ENCODE results near the gene SPDYE2.
"Not testable (repeated sequence)": the region's sequence is repeated elsewhere in the genome, so short reads cannot be mapped to it uniquely, and the experiment has no call there.

Gene SPDYE2

DNA sequence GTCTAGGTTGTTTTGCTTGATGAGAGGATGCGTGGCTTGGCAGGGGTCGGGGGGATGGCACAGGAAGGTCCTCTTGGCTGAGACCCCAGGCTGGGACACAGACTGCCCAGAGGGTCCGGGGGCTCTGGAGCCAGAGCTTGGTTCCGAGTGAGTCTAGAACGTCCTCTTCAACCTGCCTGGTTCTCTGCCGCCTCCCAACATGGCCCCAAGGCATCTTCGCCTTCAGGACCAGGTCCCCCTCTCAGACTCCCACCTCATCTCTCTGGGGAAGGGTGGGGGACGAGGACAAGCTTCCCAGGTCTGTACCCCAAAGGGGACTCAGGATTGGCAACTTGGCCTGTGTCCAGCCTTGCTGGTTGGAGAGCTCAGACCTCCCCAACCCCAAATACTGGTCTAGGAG lies 8.9 kb upstream of the SPDYE2 start:
- DNase-seq: not testable (repeated sequence)

DNA sequence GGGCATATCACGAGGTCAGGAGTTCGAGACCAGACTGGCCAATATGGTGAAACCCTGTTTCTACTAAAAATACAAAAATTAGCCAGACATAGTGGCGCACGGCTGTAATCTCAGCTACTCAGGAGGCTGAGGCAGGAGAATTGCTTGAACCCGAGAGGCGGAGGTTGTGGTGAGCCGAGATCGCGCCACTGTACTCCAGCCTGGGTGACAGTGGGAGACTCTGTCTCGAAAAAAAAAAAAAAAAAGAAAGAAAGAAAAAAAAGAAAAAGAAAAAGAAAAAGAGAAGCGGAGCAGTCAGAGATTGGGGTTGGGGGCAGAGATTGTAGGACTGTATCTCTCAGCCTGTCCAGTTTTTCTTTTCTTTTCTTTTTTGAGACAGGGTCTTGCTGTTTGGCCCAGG lies 8.3 kb upstream of the SPDYE2 start:
- not testable (repeated sequence) for DNase-seq

DNA sequence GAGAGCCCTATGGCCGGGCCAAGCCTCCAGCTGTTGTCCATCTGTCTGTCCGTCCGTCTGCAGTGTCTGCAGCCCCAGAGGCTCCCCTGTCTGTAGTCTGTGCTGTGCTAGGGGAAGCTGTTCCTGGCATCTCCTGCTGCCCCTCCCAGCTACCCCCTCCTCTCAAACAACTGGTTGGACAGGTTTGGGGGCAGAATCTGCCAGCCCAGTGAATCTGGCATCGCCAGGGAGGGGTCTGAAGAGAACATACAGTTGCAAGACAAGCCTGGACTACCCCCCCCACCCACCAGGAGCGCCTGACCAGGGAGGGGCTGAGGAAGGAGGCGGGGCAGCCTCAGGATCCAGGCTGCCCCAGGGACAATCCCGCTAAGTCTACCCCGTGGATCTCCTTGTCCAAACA lies 7.4 kb upstream of the SPDYE2 start, which contains the start of gene UPK3BL2:
Gene UPK3BL2 (minus strand): TSS at position 101 of the 400 bp plus-strand sequence. CDS start 60 bp downstream, at position 41.
- DNase-seq: not testable (repeated sequence)

DNA sequence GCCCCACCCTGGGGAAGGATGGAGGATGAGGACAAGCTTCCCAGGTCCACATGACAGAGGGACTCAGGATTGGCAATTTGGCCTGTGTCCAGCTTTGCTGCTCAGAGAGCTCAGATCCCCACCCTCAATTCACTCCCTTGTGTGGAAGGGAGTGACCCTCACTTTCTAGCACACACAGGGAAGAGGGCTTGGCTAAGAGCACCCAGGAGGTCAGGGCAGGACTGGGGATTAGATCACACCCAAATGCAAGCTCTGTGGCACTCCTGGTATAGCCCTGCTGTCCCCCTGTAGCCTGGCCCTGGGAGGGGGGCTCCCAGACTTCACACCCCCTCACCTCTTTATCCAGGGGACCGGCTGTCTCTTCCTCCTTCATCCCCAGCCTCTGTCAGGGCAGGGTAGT lies 6.7 kb upstream of the SPDYE2 start:
- not testable (repeated sequence) for DNase-seq

DNA sequence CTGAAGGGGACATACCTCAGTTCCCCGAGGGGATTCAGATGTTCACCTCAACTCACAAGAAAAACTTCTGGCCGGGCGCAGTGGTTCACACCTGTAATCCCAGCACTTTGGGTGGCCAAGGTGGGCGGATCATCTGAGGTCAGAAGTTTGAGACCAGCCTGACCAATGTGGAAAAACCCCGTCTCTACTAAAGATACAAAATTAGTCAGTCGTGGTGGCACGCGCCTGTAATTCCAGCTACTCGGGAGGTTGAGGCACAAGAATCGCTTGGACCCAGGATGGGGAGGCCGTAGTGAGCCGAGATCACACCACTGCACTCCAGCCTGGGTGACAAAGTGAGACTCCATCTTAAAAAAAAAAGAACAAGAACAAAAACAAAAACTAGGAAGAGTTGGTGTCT lies 5.7 kb upstream of the SPDYE2 start:
- not testable (repeated sequence) for DNase-seq

DNA sequence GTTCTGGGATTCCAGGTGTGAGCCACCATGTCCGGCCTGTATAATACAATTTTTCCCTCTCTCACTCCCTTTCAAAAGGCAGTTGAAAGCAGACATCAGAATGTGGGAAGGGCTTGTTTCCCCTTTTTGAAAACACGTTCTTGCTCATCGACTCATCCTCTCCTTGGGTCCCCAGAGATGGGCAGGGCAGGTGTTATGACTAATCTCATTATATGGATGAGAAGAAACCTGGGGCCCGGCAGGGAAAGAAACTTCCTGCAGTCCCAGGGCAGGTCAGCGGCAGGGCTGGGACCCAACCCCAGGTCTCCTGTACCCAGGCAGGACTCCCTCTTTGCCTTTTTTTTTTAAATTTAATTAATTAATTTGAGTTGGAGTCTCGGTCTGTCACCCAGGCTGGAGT lies 4.7 kb upstream of the SPDYE2 start:
- DNase-seq: not testable (repeated sequence)

DNA sequence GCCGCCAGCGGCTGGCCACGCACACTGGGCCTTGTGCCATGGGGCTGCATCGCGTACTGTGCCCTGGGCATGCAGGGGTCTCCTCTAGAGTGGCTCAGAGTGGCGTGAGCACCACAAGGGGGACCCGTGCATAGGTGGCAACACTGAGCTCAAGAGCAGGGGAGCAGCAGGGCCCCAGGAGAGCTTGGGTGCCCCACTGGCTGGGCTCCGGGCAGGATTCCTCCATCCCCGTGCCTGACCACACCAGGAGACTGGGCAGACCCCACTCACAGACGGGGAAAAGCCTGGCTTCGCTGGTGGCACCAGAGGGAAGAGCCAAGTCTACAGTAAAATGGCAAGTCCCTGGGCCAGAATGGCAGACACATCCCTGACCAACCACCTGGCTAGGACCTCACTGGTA lies 17.6 kb downstream of the SPDYE2 start:
- DNase-seq: not testable (repeated sequence)

DNA sequence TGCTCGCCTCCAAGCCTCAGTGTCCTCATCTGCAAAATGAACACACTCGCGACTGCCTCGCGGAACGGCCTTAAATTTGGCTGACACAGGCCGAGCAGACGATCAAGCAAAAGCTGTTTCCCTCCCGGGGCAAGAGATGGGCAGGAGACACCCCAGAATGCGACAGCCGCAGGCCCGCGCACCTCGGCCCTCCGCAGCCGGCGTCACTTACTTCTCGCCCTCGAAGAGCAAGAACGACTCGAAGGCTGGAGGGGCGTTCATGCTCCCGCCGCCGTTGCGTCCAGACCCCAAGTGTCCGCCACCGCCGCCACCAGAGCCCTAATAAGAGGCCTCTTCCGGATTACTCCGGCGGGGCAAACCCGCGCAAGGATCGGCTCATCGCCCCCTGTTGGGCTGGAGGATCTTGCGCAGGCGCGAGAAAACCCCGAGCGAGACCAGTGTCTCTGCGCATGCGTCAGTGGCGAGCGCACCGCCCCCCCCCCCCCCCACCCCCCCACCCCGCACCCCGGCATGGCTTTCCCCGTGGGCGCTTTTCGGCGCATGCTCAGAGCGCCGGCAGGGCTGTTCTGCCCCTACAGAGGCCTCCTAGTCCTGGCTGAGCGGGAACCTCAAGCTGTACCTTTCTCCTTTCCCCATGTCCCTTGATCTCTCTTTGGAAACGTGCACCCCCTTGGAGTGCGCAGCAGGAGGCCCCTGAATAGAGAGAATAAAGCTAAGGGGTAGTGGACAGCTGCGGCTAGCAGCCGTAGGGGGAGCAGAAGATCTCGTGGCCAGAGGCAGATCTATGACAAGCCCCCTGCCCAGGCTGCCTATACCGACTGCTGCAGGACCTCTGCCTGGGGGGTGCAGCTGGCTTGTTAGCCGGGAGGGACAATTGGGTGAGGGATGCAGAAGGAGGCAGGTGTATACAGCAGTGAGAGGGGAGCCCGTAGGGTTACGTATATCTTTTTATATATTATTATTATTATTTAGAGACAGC lies 21.5 kb downstream of the SPDYE2 start, which contains the start of gene POLR2J3:
Gene POLR2J3 (minus strand): TSS at position 323 of the 979 bp plus-strand sequence. CDS start 62 bp downstream, at position 261.
- not testable (repeated sequence) for DNase-seq

DNA sequence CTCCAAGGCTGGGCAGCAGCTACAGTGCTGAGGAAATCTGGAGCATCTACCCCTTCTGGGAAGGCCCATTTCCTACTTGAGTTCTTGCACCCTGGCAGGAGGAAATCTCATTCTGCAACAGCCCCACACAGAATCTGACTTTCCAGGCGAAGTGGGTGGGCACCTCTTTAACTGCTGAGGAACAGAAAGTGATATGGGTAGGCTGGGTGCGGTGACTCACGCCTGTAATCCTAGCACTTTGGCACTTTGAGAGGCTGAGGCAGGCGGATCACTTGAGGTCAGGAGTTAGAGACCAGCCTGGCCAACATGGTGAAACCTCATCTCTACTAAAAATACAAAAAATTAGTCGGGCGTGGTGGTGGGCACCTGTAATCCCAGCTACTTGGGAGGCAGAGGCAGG lies 23.6 kb downstream of the SPDYE2 start:
- not testable (repeated sequence) for DNase-seq

DNA sequence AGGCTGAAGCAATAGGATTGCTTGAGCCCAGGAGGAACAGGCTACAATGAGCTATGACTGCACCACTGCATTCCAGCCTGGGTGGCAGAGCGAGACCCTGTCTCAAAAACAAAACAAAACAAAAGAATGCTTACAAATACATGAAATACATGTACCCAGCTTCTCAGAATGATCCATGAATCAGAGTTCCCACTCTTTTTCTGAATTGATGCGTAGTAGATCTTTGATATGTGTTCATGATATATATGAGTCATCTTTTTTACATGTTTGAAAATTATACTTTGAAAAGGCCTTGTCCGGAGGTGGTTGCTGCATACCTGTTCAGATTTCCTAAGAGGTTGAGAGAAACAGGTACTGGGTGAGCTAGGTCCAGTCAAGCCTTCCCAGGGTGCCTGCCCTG lies 25.3 kb downstream of the SPDYE2 start:
- not testable (repeated sequence) for DNase-seq

DNA sequence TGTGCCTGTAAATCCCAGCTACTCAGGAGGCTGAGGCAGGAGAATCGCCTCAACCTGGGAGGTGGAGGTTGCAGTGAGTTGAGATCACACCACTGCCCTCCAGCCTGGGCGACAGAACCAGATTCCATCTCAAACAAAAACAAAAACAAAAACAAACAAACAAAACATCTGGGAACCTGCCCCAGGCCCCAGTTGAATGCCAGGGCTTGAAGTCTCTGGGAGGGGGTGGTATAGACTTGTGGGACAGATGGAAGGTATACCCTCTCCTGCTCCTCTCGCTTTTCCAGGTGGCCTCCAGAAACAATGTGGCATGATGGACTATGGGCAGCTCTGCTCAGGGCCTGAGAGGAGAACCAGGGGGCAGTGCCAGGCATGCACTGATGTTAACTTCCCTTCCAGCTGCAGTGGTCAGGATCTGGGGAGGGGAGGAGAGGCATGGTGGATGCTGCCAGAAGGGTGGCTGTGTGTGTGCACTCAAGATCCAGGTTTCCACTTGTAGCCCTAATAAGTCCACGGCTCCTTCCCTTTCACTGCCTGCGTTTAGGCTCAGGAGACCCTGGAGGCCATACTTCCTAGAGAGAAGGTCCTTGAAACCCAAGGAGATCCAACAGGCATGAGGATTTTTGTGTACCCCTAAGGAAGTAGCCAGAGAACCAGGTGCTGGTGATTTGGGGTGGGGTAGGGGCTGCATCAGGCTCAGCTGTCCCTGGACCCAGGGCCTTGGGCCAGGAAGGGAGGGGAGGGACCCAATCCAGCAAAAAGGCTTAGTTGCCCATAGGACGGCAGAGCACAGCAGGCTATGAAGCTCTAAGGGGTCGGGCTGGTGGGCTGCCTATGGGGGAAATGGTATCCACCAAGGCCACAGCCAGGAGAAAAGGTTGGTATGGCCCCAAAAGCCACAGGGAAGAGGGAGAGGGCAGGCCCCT lies 26.6 kb downstream of the SPDYE2 start:
- not testable (repeated sequence) for DNase-seq

DNA sequence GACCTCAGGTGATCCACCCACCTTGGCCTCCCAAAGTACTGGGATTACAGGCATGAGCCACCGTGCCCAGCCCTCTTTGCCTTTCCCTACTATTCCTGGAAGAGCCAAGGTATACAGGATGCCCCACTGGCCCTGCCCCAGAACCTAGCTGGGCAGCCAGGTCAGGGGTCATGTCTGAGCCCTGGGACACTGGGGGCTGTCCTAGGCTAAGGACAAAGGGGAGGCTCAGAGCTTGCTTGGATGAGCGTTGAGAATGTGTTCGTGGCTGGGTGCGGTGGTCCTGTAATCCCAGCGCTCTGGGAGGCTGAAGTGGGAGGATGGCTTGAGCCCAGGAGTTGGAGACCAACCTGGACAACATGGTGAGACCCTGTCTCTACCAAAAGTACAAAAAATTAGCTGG lies 27.5 kb downstream of the SPDYE2 start:
- not testable (repeated sequence) for DNase-seq

DNA sequence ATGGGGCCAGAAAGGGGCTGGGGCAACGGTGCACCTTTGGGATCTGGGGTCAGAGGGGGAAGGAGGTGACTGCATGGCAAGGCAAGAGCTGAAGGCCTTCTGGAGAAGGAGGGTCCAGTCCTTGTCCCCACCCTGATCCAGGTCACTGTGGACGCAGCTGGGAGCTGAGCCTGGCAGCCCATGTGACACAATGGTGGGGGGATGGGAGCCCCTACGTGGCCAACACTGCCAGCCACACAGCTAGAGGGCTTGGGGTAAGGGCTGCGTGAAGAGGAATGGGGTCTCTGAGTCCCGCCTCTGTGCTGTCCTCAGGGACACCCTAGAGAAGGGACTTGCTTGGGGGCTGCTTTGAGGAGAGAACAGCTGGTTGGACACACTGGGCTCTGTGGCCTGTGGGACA lies 30.7 kb downstream of the SPDYE2 start:
- DNase-seq: not testable (repeated sequence)

DNA sequence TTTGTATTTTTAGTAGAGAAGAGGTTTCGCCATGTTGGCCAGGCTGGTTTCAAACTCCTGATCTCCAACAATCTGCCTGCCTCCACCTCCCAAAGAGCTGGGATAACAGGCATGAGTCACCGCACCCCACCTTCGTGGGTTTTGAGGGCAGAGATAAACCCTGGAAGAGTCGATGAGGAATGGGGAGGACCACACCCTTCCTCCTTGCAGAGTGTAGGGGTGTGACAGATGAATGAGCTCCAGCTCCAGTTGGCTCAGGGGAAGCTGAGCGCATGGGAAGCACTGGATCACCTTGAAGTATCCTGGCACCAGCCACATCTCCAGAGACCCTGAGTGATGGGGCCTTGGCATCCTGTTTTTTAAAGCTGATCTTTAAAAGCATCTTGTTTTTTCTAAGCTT lies 32.5 kb downstream of the SPDYE2 start:
- not testable (repeated sequence) for DNase-seq

DNA sequence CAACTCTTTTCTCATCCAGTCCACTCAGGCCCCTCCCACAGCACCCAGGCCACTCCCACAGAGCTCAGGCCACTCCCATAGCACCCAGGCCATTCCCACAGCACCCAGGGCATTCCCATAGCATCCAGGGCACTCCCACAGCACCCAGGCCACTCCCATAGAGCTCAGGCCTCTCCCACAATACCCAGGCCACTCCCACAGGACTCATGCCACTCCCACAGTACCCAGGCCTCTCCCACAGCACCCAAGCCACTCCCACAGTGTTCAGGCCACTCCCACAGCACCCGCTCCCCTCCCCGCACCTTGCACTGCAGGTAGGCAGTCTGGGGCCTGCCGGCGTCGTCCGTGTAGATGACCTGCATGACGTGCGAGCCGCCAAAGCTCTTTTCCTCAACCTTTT lies 38.8 kb downstream of the SPDYE2 start:
- not testable (repeated sequence) for DNase-seq

DNA sequence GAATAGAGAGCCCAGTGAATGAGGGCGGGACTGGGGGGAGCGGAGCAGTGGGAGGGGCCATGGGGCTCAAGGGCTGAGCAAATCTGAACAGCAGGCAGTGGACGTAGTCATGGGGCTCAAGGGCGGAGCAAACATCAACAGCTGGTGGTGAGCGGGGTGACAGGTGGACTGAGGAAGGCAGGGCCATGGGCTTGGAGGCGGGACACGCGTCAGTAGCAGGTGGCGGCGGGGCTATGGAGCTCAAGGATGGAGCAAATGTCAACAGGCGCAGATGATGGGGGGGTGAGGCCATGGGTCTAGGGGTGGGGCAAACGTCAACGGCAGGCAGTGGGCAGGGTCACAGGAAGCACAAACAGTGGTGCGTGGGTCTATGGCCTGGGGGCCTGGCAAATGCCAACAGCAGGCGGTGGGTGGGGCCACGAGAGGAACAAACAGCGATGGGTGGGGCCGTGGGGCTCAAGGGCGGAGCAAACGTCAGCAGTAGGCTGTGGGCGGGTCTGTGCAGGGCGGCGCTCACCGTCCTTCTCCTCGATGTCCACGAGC lies 41.5 kb downstream of the SPDYE2 start:
- not testable (repeated sequence) for DNase-seq

DNA sequence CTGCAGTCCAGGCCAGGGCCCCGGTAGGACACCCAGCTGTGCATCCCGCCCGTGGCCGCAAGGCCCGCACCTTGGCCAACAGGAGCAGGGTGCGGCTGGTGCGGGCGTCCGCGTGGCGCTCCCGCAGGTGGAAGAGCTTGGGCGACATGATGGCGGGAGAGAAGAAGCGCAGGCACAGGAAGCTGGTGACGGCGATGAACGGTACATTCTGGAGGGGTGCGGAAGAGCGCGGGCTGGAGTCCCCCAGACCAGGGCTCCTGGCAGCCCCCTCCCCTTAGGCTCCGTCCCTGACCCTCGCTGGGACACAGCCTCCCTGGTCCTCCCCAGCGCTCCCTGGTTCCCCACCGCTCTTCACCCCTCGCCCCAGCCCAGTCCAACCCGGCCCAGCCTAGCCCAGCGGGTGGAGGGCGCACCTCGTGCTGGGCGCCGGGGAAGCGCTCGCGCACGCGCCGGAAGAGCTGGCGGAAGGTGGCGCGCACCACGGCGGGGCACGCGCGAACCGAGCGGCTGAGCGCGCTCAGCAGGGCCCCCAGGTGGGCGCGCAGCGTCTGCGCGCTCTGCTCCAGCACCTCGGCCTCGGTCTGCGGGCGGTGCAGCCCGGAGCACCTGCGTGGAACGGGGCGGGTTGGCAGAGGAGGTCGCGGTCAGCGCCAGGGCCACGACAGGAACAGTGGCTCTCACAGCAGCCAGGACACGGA lies 42.8 kb downstream of the SPDYE2 start:
- DNase-seq: not testable (repeated sequence)

DNA sequence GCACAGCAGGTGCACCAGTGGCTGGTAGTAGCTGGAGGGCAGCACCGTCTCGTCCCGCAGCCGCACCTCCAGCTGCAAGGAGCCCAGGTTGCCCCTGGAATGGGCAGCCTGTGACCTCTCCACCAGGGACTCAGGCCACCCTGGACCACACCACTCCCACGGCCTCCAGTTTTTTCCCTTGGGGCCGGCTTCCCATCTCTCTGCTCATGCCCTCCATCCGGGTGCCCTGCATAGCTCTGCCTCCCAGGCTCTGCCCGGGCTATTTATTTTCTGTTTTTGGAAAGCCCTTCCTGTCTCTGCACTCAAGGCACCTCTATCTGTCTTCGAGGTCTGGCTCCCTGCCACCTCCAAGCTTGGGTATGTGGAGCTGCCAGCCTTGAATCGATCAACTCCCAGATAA lies 45.0 kb downstream of the SPDYE2 start:
- DNase-seq: not testable (repeated sequence)

DNA sequence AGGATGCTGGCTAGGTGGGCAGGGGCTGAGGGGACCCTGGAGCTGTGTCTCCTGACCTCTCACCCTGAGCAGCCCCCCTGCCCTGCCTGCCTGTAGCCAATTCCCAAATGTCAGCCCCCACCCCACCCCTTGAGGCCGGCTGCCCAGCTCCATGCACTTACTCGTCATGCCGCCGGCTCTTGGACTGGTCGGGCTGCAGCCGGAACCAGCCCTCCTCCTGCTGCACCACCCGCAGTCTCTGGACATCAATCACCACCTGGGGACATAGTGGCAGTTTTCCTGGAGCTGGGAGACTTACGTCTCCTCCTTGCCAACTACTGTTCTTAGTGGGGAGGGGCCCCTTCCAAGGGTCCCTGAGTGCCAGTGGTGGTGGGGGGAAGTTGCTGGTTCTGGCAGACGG lies 48.7 kb downstream of the SPDYE2 start:
- DNase-seq: not testable (repeated sequence)

DNA sequence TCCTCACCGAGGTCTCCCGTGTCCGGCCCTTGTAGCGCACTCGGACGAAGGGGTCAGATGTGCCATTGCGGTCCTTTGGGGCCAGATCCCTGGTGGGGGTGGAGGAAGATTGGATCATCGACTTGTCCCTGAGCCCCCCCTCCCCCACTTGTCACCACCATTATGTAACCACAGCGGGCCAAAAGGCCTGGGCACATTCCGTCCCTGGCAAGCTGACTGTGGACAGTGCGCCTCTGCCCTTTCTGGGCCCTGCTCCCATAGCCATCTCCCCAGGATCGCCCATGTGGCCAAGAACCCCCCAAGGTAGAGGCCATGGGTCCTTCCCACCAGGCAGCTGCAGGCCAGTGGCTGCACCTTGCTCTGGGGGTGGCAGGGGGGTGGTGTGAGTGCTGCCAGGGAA lies 51.3 kb downstream of the SPDYE2 start:
- DNase-seq: not testable (repeated sequence)

DNA sequence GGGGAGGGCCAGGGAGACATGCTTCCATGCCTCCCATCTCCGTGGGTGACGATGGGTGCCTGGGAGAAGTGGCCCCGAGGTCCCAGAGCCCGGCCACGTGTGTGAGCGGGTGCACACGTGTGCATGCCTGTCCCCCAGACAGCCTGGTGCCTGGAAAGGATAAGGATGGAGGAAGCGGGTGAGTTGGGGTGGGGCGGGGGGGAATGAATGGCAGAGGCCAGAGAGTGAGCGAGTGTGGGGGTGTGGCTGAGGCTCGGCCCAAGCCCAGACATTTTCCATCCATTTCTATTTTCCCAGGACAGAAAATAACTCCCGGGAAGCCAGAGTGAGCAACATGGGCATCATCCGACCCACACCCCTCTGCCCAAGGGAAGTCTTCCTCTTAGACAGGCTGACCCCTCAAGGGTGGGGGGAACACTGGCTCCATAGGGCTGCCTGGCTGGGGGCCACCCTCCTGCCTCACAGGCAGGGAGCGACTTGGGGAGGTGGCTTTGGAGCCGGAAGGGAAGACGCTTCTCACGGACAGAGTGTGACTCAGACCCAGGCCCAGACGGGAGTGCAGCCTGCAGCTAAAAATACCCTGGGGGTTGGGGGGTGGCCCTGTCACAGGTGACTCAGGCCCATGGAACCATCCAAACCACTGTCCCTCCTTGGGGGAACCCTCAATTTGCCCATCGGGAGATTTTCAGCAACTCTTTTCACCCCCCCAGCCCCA lies 53.6 kb downstream of the SPDYE2 start:
- DNase-seq: not testable (repeated sequence)

Data from NCI-H524 treated with DMSO at 0.1 percent for 48 hours (cell line).